ENCODE data around the gene PALM3. TPM values are rescaled to one million over a fixed set of nuclear protein-coding genes. Genes with fewer than 3 reads are reported as not detected.

PALM3 gene
- total and polyA plus RNA-seq, 3 donors from 2014 or later = 18.4 to 34.6 (median 21.3) TPM

DNA sequence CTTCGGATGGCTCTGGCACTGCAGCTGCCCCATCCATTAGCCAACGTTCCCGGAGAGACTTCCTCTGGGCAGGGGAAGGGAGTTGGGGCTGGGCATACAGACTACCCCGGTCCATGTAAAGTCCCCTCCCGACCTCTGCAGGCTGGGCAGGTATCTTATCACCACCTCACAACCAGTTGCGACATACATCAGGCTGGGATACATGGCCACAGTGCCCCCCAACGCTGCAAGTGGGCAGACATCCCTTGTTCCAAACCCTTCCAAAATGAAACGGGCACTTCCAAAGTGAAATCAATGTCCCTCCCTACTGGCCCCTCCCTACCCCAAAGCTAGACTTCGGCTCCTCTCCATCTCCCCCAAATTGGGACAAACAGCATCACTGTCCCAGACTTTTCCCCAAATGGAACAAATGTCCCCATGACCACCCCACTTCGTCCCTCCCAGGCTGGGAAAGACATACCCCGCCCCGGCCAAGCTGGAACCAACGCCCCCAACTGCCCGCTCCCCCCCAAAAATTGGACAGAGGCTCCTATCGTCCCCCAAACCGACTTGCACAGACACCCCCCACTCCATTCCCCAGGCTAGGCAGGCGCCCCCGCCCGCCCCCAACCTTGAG lies 5.0 kb downstream of the PALM3 start:
- peak overlapping the region; percentile 42 to 53 for H3K4me3 ChIP-seq
- no peak for TF ChIP-seq POLR2A (IDR thresholded peaks at IDR 0.05)
- TF ChIP-seq CTCF (IDR thresholded peaks at IDR 0.05) = no peak
- peaks cover 11% of the 10 kb centered on the region for H3K4me1 ChIP-seq
- WGBS, 2 donors = 18 to 31% methylated on average over 8 to 14 of the region's 19 CpGs
- no peaks in the 10 kb centered on the region for H3K27me3 ChIP-seq
- no peaks in the 10 kb centered on the region for H3K9me3 ChIP-seq
- intact Hi-C loops (cut with DNase I; ENCODE audit: low total_unique reads) = no loop called here
- peak overlapping the region in 1 of 2 donors; percentile 74 for H3K27ac ChIP-seq
- DNase-seq = no peak
- no peaks in the 10 kb centered on the region for H3K36me3 ChIP-seq (ENCODE audit: low read depth, missing control alignments)

GRCh38 chr19:14056069-14056666 lies 5.7 kb downstream of the PALM3 start:
- Histone ChIP-seq H3K4me1 (peaks cover 4% of the 10 kb centered on the region), H3K4me3 (no peak overlapping the region), H3K27ac (no peak overlapping the region), H3K27me3 (no peaks in the 10 kb centered on the region), H3K36me3 (ENCODE audit: low read depth, missing control alignments) (no peaks in the 10 kb centered on the region), H3K9me3 (no peaks in the 10 kb centered on the region)
- no peak for DNase-seq
- TF ChIP-seq POLR2A (IDR thresholded peaks at IDR 0.05) (no peak), CTCF (IDR thresholded peaks at IDR 0.05) (no peak)
- WGBS, 2 donors = 87 to 92% methylated on average over 7 to 10 of the region's 10 CpGs
- intact Hi-C loops (cut with DNase I; ENCODE audit: low total_unique reads) = no loop called here

- intact Hi-C loops (cut with DNase I; ENCODE audit: low total_unique reads) = no loop called here
- no peaks in the 10 kb centered on the region for H3K27me3 ChIP-seq
- TF ChIP-seq CTCF (IDR thresholded peaks at IDR 0.05) (no peak), POLR2A (IDR thresholded peaks at IDR 0.05) (no peak)
- H3K36me3 ChIP-seq (ENCODE audit: low read depth, missing control alignments) = no peaks in the 10 kb centered on the region
- H3K4me3 ChIP-seq = no peak overlapping the region
- no peak for DNase-seq
- H3K4me1 ChIP-seq = peaks cover 3% of the 10 kb centered on the region
- no peaks in the 10 kb centered on the region for H3K9me3 ChIP-seq
- WGBS, 2 donors = 82% methylated on average over 3 of the region's 3 CpGs
- no peak overlapping the region for H3K27ac ChIP-seq
Measured at GRCh38 chr19:14055396-14055795, 6.5 kb downstream of the PALM3 start.

DNA sequence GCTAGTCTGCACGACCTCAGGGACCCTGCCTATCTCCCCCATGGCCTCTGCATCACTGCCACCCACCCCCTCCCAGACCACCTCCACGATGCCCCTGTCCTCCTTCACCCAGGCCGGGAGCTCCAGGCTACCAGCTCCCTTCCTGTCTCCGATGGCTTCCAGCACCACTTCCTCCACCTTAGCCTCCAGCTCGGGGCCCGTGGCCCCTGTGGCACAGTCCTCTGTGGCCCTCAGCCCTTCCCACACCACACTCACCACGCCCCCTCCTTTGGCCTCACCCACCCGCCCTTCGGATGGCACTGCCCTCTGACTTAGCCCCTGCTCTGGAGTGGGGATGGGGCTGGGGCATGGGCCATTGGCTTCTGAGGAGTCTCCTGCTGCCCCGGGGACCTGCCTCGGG lies 7.2 kb downstream of the PALM3 start:
- intact Hi-C loops (cut with DNase I; ENCODE audit: low total_unique reads) = no loop called here
- TF ChIP-seq CTCF (IDR thresholded peaks at IDR 0.05) = no peak
- 73 to 80% methylated on average over 10 to 11 of the region's 11 CpGs for WGBS, 2 donors

DNA sequence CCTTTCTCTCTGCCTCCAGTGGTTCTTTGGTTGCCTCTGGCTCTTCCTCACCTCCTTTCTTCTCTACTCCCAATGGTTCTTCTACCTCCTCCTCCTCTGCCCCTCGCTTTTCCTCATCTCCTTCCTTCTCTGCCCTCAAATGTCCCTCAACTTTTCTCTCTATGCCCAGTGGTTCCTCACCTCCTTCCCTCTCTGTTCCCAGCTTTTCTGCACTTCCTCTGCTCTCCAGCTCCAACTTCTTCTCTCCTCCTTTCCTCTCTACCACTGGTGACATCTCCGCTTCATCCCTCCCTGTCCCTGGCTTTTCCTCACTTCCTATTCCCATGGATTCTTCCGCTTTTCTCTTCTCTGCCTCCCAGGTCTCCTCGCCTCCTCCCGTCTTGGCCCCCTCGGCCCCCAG lies 7.8 kb downstream of the PALM3 start:
- intact Hi-C loops (cut with DNase I; ENCODE audit: low total_unique reads) = no loop called here
- Histone ChIP-seq H3K4me1 (peaks cover 3% of the 10 kb centered on the region), H3K36me3 (ENCODE audit: low read depth, missing control alignments) (no peaks in the 10 kb centered on the region), H3K27me3 (no peaks in the 10 kb centered on the region), H3K4me3 (no peak overlapping the region), H3K27ac (no peak overlapping the region), H3K9me3 (no peaks in the 10 kb centered on the region)
- 86 to 87% methylated on average over 6 of the region's 6 CpGs for WGBS, 2 donors
- TF ChIP-seq CTCF (IDR thresholded peaks at IDR 0.05) = no peak
- no peak for TF ChIP-seq POLR2A (IDR thresholded peaks at IDR 0.05)
- no peak for DNase-seq

More for the DNA sequence above, 7.2 kb downstream of the PALM3 start:
- Histone ChIP-seq H3K27me3 (no peaks in the 10 kb centered on the region), H3K4me3 (no peak overlapping the region), H3K36me3 (ENCODE audit: low read depth, missing control alignments) (no peaks in the 10 kb centered on the region), H3K27ac (no peak overlapping the region), H3K4me1 (peaks cover 3% of the 10 kb centered on the region), H3K9me3 (no peaks in the 10 kb centered on the region)
- DNase-seq = no peak

Data from testis (tissue), 3 donors.